Choroid plexus epithelial cell (primary cell): Measurements from ENCODE around the gene SYNPO2.
"Not testable (repeated sequence)": the region's sequence is repeated elsewhere in the genome, so short reads cannot be mapped to it uniquely, and the experiment has no call there.

Experiments
- DNase-seq: peaks from one replicate; pipeline ENCODE4 v3.0.0-alpha.2; 2010; ENCODE audit warnings: low read depth
- H3K4me3 ChIP-seq: 2 replicates; pipeline ENCODE4 v1.5.1; 2011; ENCODE audit warnings: low read depth, mild to moderate bottlenecking, control low read depth, low read length, moderate library complexity
- CTCF ChIP-seq: conservative IDR thresholded peaks from 2 replicates; pipeline ENCODE4 v1.5.1; 2011; ENCODE audit warnings: low read depth, mild to moderate bottlenecking, control low read depth, inconsistent platforms, low read length, moderate library complexity

The SYNPO2 gene

GRCh38 chr4:118968813-118969212 lies 80.2 kb downstream of the SYNPO2 start:
- no peak overlapping the region for H3K4me3 ChIP-seq
- peak; percentile 26 for DNase-seq
- TF ChIP-seq CTCF, result no peak

- TF ChIP-seq CTCF, result peak; percentile 89
- H3K4me3 ChIP-seq, result no peak overlapping the region
- DNase-seq, result peak; percentile 85
These were observed 80.7 kb downstream of the SYNPO2 start for GRCh38 chr4:118969359-118969758.

GRCh38 chr4:118972167-118972566 lies 83.5 kb downstream of the SYNPO2 start:
- TF ChIP-seq CTCF, result no peak
- peak; percentile 38 for DNase-seq
- no peak overlapping the region for H3K4me3 ChIP-seq

- DNase-seq, result peak; percentile 49
- H3K4me3 ChIP-seq, result no peak overlapping the region
- TF ChIP-seq CTCF, result no peak
These were observed 84.6 kb downstream of the SYNPO2 start for GRCh38 chr4:118973295-118973694.

GRCh38 chr4:118974758-118975157 lies 86.1 kb downstream of the SYNPO2 start:
- peak; percentile 66 for DNase-seq
- no peak overlapping the region for H3K4me3 ChIP-seq
- no peak for TF ChIP-seq CTCF

GRCh38 chr4:118975449-118976192 lies 87.0 kb downstream of the SYNPO2 start:
- no peak overlapping the region for H3K4me3 ChIP-seq
- no peak for TF ChIP-seq CTCF
- DNase-seq, result no peak

- H3K4me3 ChIP-seq, DNase-seq: not testable (repeated sequence)
These were observed 87.5 kb downstream of the SYNPO2 start for GRCh38 chr4:118976193-118976560.

- not testable (repeated sequence) for DNase-seq, H3K4me3 ChIP-seq
These were observed 88.4 kb downstream of the SYNPO2 start for GRCh38 chr4:118977100-118977499.
